RWPE2 (cell line): ENCODE results near the gene OOSP1.

ENCODE experiments used
- ATAC-seq: fragments of 200-7000 bp; cut with Tn5 transposase; 3 replicates; pipeline ENCODE4 v1.9.1; 2021; ENCODE audit warnings: low read depth
- DNase-seq: peaks from one replicate; pipeline ENCODE4 v3.0.0-alpha.2; 2020; ENCODE audit warnings: low spot score
- H3K27ac ChIP-seq: fragments of 450-650 bp; 2 replicates; pipeline ENCODE4 v1.5.1; 2017; ENCODE audit warnings: mild to moderate bottlenecking; ENCODE audit not compliant: poor library complexity, severe bottlenecking
- H3K27me3 ChIP-seq: fragments of 250-450 bp; sonication (Bioruptor Pico); 2 replicates; pipeline ENCODE4 v1.5.1; 2021; ENCODE audit warnings: mild to moderate bottlenecking, moderate library complexity; ENCODE audit not compliant: insufficient read depth, poor library complexity, severe bottlenecking
- H3K36me3 ChIP-seq: fragments of 250-450 bp; sonication (Bioruptor Pico); 2 replicates; pipeline ENCODE4 v1.5.1; 2020; ENCODE audit warnings: low read depth, mild to moderate bottlenecking, moderate library complexity
- H3K4me1 ChIP-seq: fragments of 250-450 bp; sonication (Bioruptor Pico); 2 replicates; pipeline ENCODE4 v1.5.1; 2021; ENCODE audit warnings: mild to moderate bottlenecking, moderate library complexity; ENCODE audit not compliant: insufficient read depth, poor library complexity, severe bottlenecking
- H3K4me3 ChIP-seq: fragments of 250-450 bp; sonication (Bioruptor Pico); 2 replicates; pipeline ENCODE4 v1.5.1; 2021; ENCODE audit warnings: mild to moderate bottlenecking, moderate library complexity; ENCODE audit not compliant: severe bottlenecking
- H3K9me3 ChIP-seq: fragments of 250-450 bp; sonication (Bioruptor Pico); 2 replicates; pipeline ENCODE4 v1.5.1; 2021; ENCODE audit warnings: mild to moderate bottlenecking, moderate library complexity; ENCODE audit not compliant: severe bottlenecking
- CTCF ChIP-seq: fragments of 450-650 bp; IDR thresholded peaks from one replicate; pipeline ENCODE4 v1.5.1; 2017; ENCODE audit warnings: mild to moderate bottlenecking, moderate library complexity; ENCODE audit not compliant: poor library complexity, severe bottlenecking

The OOSP1 gene

GRCh38 chr11:59941091-59941490, 2.9 kb downstream of the OOSP1 start:
- no peaks in the 10 kb centered on the region for H3K27me3 ChIP-seq
- DNase-seq = no peak
- H3K27ac ChIP-seq = no peak overlapping the region
- no peak for TF ChIP-seq CTCF
- no peaks in the 10 kb centered on the region for H3K36me3 ChIP-seq
- H3K4me3 ChIP-seq = no peak overlapping the region
- ATAC-seq = no peak
- H3K9me3 ChIP-seq = no peaks in the 10 kb centered on the region
- no peaks in the 10 kb centered on the region for H3K4me1 ChIP-seq

- H3K4me1 ChIP-seq = no peaks in the 10 kb centered on the region
- H3K27me3 ChIP-seq = no peaks in the 10 kb centered on the region
- no peak overlapping the region for H3K27ac ChIP-seq
- ATAC-seq = peak; percentile 14; the same call in 1 of the 3 replicates
- no peak for DNase-seq
- H3K4me3 ChIP-seq = no peak overlapping the region
- H3K36me3 ChIP-seq = no peaks in the 10 kb centered on the region
- TF ChIP-seq CTCF = no peak
- H3K9me3 ChIP-seq = no peaks in the 10 kb centered on the region
Observed at GRCh38 chr11:59943997-59944714, 5.9 kb downstream of the OOSP1 start.

GRCh38 chr11:59944720-59945119, 6.5 kb downstream of the OOSP1 start:
- H3K27me3 ChIP-seq = no peaks in the 10 kb centered on the region
- H3K27ac ChIP-seq = no peak overlapping the region
- H3K36me3 ChIP-seq = no peaks in the 10 kb centered on the region
- no peaks in the 10 kb centered on the region for H3K4me1 ChIP-seq
- no peak for TF ChIP-seq CTCF
- no peak for ATAC-seq
- H3K4me3 ChIP-seq = no peak overlapping the region
- DNase-seq = no peak
- H3K9me3 ChIP-seq = no peaks in the 10 kb centered on the region

- ATAC-seq = peak; percentile 23; the same call in 1 of the 3 replicates
- Histone ChIP-seq H3K27me3 (peaks cover 4% of the 10 kb centered on the region), H3K36me3 (no peaks in the 10 kb centered on the region), H3K4me3 (no peak overlapping the region), H3K27ac (no peak overlapping the region), H3K4me1 (peaks cover 6% of the 10 kb centered on the region), H3K9me3 (no peaks in the 10 kb centered on the region)
- no peak for TF ChIP-seq CTCF
- DNase-seq = no peak
Observed at GRCh38 chr11:59953463-59954218, 15.4 kb downstream of the OOSP1 start.
